Glutamatergic neuron (in vitro differentiated cells): ENCODE measurements around the gene TPPP. TPM values are rescaled to one million over a fixed set of nuclear protein-coding genes. Genes with fewer than 3 reads are reported as not detected.
A peak's percentile ranks its signal among the peaks of the same experiment; 100 is the strongest.

ENCODE experiments used
- DNase-seq: peaks from one replicate; pipeline ENCODE4 v3.0.0; 2022
- H3K27ac Mint-ChIP-seq: one replicate; pipeline ENCODE4 v1.8.0; 2020; ENCODE audit warnings: mild to moderate bottlenecking, mixed read lengths, inconsistent platforms; ENCODE audit not compliant: unreplicated experiment
- H3K27me3 Mint-ChIP-seq: one replicate; pipeline ENCODE4 v1.8.0; 2020; ENCODE audit warnings: mild to moderate bottlenecking, moderate library complexity, mixed read lengths, inconsistent platforms; ENCODE audit not compliant: unreplicated experiment
- H3K36me3 Mint-ChIP-seq: one replicate; pipeline ENCODE4 v1.8.0; 2020; ENCODE audit warnings: mild to moderate bottlenecking, mixed read lengths, inconsistent platforms; ENCODE audit not compliant: unreplicated experiment
- H3K4me1 Mint-ChIP-seq: one replicate; pipeline ENCODE4 v1.8.0; 2020; ENCODE audit warnings: mild to moderate bottlenecking, low read depth, mixed read lengths, inconsistent platforms; ENCODE audit not compliant: unreplicated experiment
- H3K4me3 Mint-ChIP-seq: one replicate; pipeline ENCODE4 v1.8.0; 2020; ENCODE audit warnings: mild to moderate bottlenecking, mixed read lengths, inconsistent platforms; ENCODE audit not compliant: unreplicated experiment
- H3K9me3 Mint-ChIP-seq: one replicate; pipeline ENCODE4 v1.8.0; 2020; ENCODE audit warnings: mild to moderate bottlenecking, moderate library complexity, mixed read lengths, inconsistent platforms; ENCODE audit not compliant: unreplicated experiment
- CTCF ChIP-seq: fragments of 200-600 bp; sonication (generic); IDR thresholded peaks from one replicate; pipeline ENCODE4 v1.5.0; 2021; ENCODE audit not compliant: partially characterized antibody, unreplicated experiment
- total RNA-seq: library from RNA; stranded (reverse); fragmentation: NEBNext Ultra II Directional; extraction: Animal tissue kit (Norgen Biotek cat#: 25700); gene quantifications from one replicate; pipeline ENCODE4 v1.2.1, GENCODE V29; 2021; ENCODE audit not compliant: unreplicated experiment

TPPP gene
- total RNA-seq, 1 donor from 2014 or later, result 44.5 TPM

- no peak overlapping the region for H3K27ac Mint-ChIP-seq
- H3K4me3 Mint-ChIP-seq, result no peak overlapping the region
- TF ChIP-seq CTCF, result no peak
- H3K9me3 Mint-ChIP-seq, result peaks cover 15% of the 10 kb centered on the region
- peaks cover 3% of the 10 kb centered on the region for H3K4me1 Mint-ChIP-seq
- H3K27me3 Mint-ChIP-seq, result peaks cover 9% of the 10 kb centered on the region
- H3K36me3 Mint-ChIP-seq, result peaks cover 8% of the 10 kb centered on the region
- DNase-seq, result no peak
Observed at GRCh38 chr5:665541-665955, 27.6 kb downstream of the TPPP start.

GRCh38 chr5:664994-665360, 28.2 kb downstream of the TPPP start:
- Mint-ChIP-seq H3K4me3 (no peak overlapping the region), H3K9me3 (peaks cover 17% of the 10 kb centered on the region), H3K27me3 (peaks cover 9% of the 10 kb centered on the region), H3K4me1 (peaks cover 3% of the 10 kb centered on the region), H3K36me3 (peaks cover 12% of the 10 kb centered on the region), H3K27ac (no peak overlapping the region)
- no peak for TF ChIP-seq CTCF
- no peak for DNase-seq

- Mint-ChIP-seq H3K27me3 (peaks cover 9% of the 10 kb centered on the region), H3K4me1 (peaks cover 3% of the 10 kb centered on the region), H3K27ac (no peak overlapping the region), H3K36me3 (peaks cover 17% of the 10 kb centered on the region), H3K9me3 (peaks cover 20% of the 10 kb centered on the region), H3K4me3 (no peak overlapping the region)
- peak; percentile 12 for DNase-seq
- TF ChIP-seq CTCF, result no peak
Observed at GRCh38 chr5:664343-664993, 28.7 kb downstream of the TPPP start.

GRCh38 chr5:663436-664342, 29.5 kb downstream of the TPPP start:
- Mint-ChIP-seq H3K27ac (no peak overlapping the region), H3K4me3 (no peak overlapping the region), H3K4me1 (peaks cover 3% of the 10 kb centered on the region), H3K9me3 (peaks cover 20% of the 10 kb centered on the region), H3K36me3 (peaks cover 24% of the 10 kb centered on the region), H3K27me3 (peaks cover 9% of the 10 kb centered on the region)
- DNase-seq, result peak; percentile 19
- no peak for TF ChIP-seq CTCF
